ENCODE measurements around the gene CXCL17.
"Not testable (repeated sequence)": the region's sequence is repeated elsewhere in the genome, so short reads cannot be mapped to it uniquely, and the experiment has no call there.

Gene CXCL17

DNA sequence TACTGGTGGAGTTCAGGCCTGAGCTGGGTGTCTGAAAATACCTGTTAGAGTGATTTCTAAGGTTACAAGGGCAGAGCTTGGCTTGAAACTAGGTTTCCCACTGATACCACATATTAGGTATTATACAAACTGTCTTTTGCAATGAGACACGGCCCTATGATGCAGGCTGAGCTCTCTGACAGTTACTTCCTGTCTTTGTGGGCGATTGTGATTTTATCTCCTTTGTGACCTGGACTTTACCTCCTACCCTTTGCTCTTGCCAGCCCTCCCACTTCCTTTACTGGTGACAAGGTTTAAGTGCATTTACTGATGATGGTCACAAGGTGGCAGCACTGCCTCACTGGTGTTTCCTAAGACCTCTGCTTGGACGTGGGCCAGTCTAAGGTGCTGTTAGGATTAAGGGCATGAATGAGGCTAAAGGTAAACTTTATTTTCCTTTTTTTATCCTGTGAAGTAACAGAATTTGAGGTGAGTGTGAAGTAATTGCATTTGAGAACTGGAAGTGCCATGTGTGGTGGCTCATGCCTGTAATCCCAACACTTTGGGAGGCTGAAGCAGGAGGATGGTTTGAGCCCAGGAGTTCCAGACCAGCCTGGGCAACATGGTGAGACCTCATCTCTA is 7.7 kb upstream of the CXCL17 start:
- Histone ChIP-seq H3K27me3 (ENCODE audit: insufficient read depth, low read length, poor library complexity) (no peaks in the 10 kb centered on the region), H3K36me3 (ENCODE audit: insufficient read depth, low read length) (no peaks in the 10 kb centered on the region), H3K27ac (ENCODE audit: low read length) (no peak overlapping the region), H3K4me1 (ENCODE audit: insufficient read depth, low read length) (peaks cover 14% of the 10 kb centered on the region), H3K4me2 (ENCODE audit: insufficient read depth, low read length) (no peak overlapping the region), H3K9ac (ENCODE audit: low read depth, low read length) (no peak overlapping the region), H2AFZ (ENCODE audit: low read depth, low read length) (no peak overlapping the region), H4K20me1 (ENCODE audit: insufficient read depth, low read length) (no peaks in the 10 kb centered on the region), H3K4me3 (ENCODE audit: low read depth in 1 of 2, low read length in 2 of 2) (no peak overlapping the region), H3K79me2 (ENCODE audit: insufficient read depth, low read length) (no peaks in the 10 kb centered on the region), H3K9me3 (ENCODE audit: insufficient read depth, low read length, severe bottlenecking) (no peaks in the 10 kb centered on the region)
- peak; percentile 85 for ATAC-seq (ENCODE audit: insufficient read depth, low read depth)
- peak; percentile 67 for DNase-seq
- TF ChIP-seq, protein P1, sequence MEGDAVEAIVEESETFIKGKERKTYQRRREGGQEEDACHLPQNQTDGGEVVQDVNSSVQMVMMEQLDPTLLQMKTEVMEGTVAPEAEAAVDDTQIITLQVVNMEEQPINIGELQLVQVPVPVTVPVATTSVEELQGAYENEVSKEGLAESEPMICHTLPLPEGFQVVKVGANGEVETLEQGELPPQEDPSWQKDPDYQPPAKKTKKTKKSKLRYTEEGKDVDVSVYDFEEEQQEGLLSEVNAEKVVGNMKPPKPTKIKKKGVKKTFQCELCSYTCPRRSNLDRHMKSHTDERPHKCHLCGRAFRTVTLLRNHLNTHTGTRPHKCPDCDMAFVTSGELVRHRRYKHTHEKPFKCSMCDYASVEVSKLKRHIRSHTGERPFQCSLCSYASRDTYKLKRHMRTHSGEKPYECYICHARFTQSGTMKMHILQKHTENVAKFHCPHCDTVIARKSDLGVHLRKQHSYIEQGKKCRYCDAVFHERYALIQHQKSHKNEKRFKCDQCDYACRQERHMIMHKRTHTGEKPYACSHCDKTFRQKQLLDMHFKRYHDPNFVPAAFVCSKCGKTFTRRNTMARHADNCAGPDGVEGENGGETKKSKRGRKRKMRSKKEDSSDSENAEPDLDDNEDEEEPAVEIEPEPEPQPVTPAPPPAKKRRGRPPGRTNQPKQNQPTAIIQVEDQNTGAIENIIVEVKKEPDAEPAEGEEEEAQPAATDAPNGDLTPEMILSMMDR (IDR thresholded peaks at IDR 0.05; ENCODE audit: borderline replicate concordance, extremely low read depth, low read length, poor library complexity, severe bottlenecking): peak; percentile 93
- no peak for TF ChIP-seq EZH2 (IDR thresholded peaks at IDR 0.05; ENCODE audit: borderline replicate concordance, low read depth, low read length, severe bottlenecking)

DNA sequence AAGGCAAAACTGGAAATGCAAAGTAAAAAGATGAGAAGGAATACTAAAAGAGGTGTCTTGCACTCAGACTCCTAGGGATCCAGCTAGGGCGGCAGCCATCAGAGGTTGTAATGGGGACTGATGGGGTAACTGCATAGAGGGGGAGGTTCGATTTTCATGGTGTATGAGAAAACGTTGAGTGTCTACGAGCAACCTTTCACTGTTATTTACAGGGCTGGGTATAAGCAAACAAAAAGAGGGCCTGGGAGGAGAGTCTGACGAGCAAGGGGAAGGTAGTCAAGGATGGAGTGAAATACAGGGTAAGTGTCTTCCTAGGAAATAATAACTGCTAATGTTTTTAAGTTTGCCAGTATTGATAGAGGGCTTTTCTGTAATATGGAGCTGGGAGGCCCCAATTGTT is 5.6 kb upstream of the CXCL17 start:
- not testable (repeated sequence) for H3K4me3 ChIP-seq (ENCODE audit: low read depth in 1 of 2, low read length in 2 of 2); H2AFZ ChIP-seq (ENCODE audit: low read depth, low read length); H3K9ac ChIP-seq (ENCODE audit: low read depth, low read length); H3K9me3 ChIP-seq (ENCODE audit: insufficient read depth, low read length, severe bottlenecking); H3K79me2 ChIP-seq (ENCODE audit: insufficient read depth, low read length); H3K36me3 ChIP-seq (ENCODE audit: insufficient read depth, low read length); H3K27ac ChIP-seq (ENCODE audit: low read length); H3K4me2 ChIP-seq (ENCODE audit: insufficient read depth, low read length); H3K27me3 ChIP-seq (ENCODE audit: insufficient read depth, low read length, poor library complexity); H4K20me1 ChIP-seq (ENCODE audit: insufficient read depth, low read length); DNase-seq; ATAC-seq (ENCODE audit: insufficient read depth, low read depth)
- peaks cover 14% of the 10 kb centered on the region for H3K4me1 ChIP-seq (ENCODE audit: insufficient read depth, low read length)

DNA sequence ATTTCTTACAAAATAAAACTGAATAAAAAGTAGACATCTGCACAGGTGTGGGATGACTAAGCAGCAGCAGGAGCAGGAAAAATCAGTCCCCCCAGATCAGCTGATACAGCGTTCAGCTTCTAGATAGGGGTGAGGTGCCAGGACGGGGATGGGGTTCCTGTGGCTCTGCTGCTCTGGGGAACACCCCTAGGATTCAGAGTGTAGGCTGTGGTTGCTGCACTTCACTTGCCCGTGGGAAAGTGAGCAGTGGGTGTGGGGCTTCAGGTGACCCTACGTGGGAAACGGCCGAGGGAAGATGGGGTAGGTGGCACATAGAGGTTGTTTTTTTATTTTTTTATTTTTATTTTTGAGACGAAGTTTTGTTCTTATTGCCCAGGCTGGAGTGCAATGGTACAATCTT is 3.2 kb upstream of the CXCL17 start:
- ATAC-seq (ENCODE audit: insufficient read depth, low read depth): no peak
- no peaks in the 10 kb centered on the region for H3K36me3 ChIP-seq (ENCODE audit: insufficient read depth, low read length)
- no peak overlapping the region for H3K4me2 ChIP-seq (ENCODE audit: insufficient read depth, low read length)
- no peak overlapping the region for H3K4me3 ChIP-seq (ENCODE audit: low read depth in 1 of 2, low read length in 2 of 2)
- peaks cover 11% of the 10 kb centered on the region for H3K4me1 ChIP-seq (ENCODE audit: insufficient read depth, low read length)
- 0 out of 2 replicates have a peak, but pooled peaks cover 3% of the 10 kb centered on the region for H4K20me1 ChIP-seq (ENCODE audit: insufficient read depth, low read length)
- H3K79me2 ChIP-seq (ENCODE audit: insufficient read depth, low read length): no peaks in the 10 kb centered on the region
- TF ChIP-seq EZH2 (IDR thresholded peaks at IDR 0.05; ENCODE audit: borderline replicate concordance, low read depth, low read length, severe bottlenecking): no peak
- TF ChIP-seq, protein P1 (IDR thresholded peaks at IDR 0.05; ENCODE audit: borderline replicate concordance, extremely low read depth, low read length, poor library complexity, severe bottlenecking): no peak
- no peak overlapping the region for H3K27ac ChIP-seq (ENCODE audit: low read length)
- H3K27me3 ChIP-seq (ENCODE audit: insufficient read depth, low read length, poor library complexity): peaks cover 3% of the 10 kb centered on the region
- H3K9me3 ChIP-seq (ENCODE audit: insufficient read depth, low read length, severe bottlenecking): no peaks in the 10 kb centered on the region
- DNase-seq: no peak
- no peak overlapping the region for H2AFZ ChIP-seq (ENCODE audit: low read depth, low read length)
- H3K9ac ChIP-seq (ENCODE audit: low read depth, low read length): no peak overlapping the region

DNA sequence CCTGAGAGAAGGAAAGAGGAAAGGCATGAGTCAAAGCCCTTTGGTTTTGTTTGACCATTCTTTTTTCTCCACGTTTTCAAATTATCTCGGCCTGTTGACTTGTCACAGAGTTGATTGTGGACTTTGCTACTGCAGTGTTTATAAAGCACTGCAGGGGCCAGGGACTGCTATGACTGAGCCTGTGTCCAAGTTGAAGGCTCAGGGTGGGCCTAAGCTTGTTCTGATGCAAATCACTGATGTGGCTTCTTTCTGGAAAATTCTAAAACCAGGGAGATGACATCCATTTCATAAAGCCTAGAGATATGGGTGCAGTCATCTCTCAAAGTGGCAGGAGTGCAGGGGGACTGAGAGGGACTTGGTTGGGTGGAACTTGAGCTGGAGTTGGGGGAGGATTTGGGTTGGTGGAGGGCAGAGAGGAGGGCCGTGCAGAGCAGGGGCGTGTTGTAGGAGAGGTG is 1.2 kb upstream of the CXCL17 start:
- H3K36me3 ChIP-seq (ENCODE audit: insufficient read depth, low read length): no peaks in the 10 kb centered on the region
- no peak overlapping the region for H3K4me2 ChIP-seq (ENCODE audit: insufficient read depth, low read length)
- no peaks in the 10 kb centered on the region for H3K9me3 ChIP-seq (ENCODE audit: insufficient read depth, low read length, severe bottlenecking)
- no peak overlapping the region for H3K4me3 ChIP-seq (ENCODE audit: low read depth in 1 of 2, low read length in 2 of 2)
- no peaks in the 10 kb centered on the region for H3K4me1 ChIP-seq (ENCODE audit: insufficient read depth, low read length)
- no peak for ATAC-seq (ENCODE audit: insufficient read depth, low read depth)
- H3K9ac ChIP-seq (ENCODE audit: low read depth, low read length): no peak overlapping the region
- H3K79me2 ChIP-seq (ENCODE audit: insufficient read depth, low read length): no peaks in the 10 kb centered on the region
- H3K27ac ChIP-seq (ENCODE audit: low read length): no peak overlapping the region
- TF ChIP-seq, protein P1 (IDR thresholded peaks at IDR 0.05; ENCODE audit: borderline replicate concordance, extremely low read depth, low read length, poor library complexity, severe bottlenecking): no peak
- TF ChIP-seq EZH2 (IDR thresholded peaks at IDR 0.05; ENCODE audit: borderline replicate concordance, low read depth, low read length, severe bottlenecking): no peak
- peaks cover 3% of the 10 kb centered on the region for H3K27me3 ChIP-seq (ENCODE audit: insufficient read depth, low read length, poor library complexity)
- 0 out of 2 replicates have a peak, but pooled peaks cover 5% of the 10 kb centered on the region for H4K20me1 ChIP-seq (ENCODE audit: insufficient read depth, low read length)
- no peak overlapping the region for H2AFZ ChIP-seq (ENCODE audit: low read depth, low read length)
- no peak for DNase-seq
